ENCODE results near the gene SPIRE2. TPM values are rescaled to one million over a fixed set of nuclear protein-coding genes. Genes with fewer than 3 reads are reported as not detected.

Gene SPIRE2, protein sequence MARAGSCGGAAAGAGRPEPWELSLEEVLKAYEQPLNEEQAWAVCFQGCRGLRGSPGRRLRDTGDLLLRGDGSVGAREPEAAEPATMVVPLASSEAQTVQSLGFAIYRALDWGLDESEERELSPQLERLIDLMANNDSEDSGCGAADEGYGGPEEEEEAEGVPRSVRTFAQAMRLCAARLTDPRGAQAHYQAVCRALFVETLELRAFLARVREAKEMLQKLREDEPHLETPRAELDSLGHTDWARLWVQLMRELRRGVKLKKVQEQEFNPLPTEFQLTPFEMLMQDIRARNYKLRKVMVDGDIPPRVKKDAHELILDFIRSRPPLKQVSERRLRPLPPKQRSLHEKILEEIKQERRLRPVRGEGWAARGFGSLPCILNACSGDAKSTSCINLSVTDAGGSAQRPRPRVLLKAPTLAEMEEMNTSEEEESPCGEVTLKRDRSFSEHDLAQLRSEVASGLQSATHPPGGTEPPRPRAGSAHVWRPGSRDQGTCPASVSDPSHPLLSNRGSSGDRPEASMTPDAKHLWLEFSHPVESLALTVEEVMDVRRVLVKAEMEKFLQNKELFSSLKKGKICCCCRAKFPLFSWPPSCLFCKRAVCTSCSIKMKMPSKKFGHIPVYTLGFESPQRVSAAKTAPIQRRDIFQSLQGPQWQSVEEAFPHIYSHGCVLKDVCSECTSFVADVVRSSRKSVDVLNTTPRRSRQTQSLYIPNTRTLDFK
- total RNA-seq (2022; extraction: Qiagen RNA extraction): 4.1 to 7.7 TPM (median 7.4 TPM) in 5 replicates

DNA sequence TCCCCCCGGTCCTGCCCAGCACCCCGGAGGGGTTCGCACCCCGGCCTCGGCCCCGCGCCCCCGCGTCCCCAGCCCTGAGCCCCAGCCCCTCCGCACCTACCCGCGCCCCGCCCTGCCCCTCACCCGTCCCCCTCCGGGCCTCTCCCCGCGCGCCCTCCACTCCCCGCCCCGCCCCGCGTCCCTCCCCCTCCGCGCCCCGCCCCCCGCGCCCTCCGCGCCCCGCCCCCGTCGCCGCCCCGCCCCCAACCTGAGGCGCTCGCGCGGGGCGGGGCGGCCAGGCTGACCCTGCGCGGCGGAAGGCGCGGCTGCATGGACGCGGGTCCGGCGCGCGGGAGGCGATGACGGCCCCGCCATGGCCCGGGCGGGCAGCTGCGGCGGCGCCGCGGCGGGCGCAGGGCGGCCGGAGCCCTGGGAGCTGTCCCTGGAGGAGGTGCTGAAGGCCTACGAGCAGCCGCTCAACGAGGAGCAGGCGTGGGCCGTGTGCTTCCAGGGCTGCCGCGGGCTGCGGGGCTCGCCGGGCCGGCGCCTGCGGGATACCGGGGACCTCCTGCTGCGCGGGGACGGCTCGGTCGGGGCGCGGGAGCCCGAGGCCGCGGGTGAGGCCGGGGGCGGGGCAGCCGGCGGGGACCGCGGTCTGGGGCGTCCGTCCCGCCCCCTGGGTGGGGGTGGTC, at the start of gene SPIRE2:
TSS of gene SPIRE2 (plus strand) at position 277 of the 671 bp plus-strand sequence. CDS start at position 353, 76 bp downstream.

DNA sequence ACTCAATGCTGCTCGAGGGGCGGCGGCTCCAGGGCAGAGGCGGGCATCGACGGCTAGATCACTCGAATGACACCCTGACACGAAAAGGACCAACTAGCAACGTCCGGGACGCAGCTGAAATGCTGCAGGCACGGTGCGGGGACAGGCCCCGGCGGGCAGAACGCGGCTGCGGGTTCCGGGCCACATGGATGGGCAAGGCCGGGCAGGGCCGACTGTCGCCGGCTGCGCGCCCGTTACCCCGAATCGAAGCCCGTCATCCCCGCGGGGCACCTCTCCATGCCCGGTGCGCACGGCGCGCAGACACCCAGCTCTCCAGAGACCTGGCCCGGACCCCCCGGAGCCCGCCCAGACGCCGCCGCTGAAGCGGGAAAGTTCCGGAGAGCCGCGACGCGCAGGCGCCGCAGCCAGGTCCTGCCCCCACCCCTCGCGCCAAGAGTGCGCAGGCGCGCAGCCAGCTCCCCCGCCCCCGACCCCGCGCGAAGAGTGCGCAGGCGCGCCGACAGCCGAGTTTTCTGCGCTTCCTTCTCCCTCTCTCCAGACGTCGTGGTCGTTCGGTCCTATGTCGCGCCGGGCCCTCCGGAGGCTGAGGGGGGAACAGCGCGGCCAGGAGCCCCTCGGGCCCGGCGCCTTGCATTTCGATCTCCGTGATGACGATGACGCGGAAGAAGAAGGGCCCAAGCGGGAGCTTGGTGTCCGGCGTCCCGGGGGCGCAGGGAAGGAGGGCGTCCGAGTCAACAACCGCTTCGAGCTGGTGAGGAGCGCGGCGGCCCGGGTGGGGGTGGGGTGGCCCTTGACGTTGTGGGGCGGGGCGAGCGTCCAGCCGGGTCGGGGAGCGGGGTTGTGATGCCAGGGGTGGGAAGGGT, 45.1 kb downstream of the SPIRE2 start, which contains the start of gene TCF25:
TSS of gene TCF25 (plus strand) at position 484 of the 863 bp plus-strand sequence. CDS start at position 560, 76 bp downstream.

DNA sequence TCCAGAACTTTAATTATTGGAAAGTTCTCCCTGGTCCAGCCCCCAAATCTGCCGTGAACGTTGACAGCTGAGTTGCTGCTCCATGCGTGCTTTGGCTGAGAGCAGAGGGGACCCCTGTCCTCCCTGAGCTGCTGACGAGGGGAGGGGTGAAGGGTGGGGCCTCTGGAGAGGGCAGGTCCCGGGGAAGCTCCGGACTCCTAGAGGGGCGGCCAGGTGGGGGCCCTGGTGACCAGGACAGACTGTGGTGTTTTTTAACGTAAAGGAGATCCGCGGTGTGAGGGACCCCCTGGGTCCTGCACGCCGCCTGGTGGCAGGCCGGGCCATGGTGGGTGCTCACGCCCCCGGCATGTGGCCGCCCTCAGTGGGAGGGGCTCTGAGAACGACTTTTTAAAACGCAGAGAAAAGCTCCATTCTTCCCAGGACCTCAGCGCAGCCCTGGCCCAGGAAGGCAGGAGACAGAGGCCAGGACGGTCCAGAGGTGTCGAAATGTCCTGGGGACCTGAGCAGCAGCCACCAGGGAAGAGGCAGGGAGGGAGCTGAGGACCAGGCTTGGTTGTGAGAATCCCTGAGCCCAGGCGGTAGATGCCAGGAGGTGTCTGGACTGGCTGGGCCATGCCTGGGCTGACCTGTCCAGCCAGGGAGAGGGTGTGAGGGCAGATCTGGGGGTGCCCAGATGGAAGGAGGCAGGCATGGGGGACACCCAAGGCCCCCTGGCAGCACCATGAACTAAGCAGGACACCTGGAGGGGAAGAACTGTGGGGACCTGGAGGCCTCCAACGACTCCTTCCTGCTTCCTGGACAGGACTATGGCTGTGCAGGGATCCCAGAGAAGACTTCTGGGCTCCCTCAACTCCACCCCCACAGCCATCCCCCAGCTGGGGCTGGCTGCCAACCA, 90.4 kb downstream of the SPIRE2 start, which contains the start of gene MC1R:
TSS of gene MC1R (plus strand) at position 410 of the 895 bp plus-strand sequence. CDS start at position 807, 397 bp downstream.

Other genes starting within 250 kb of the SPIRE2 start
- 0.79 to 1.6 TPM (median 1.4 TPM) in 5 replicates for gene DPEP1, start 214.8 kb upstream of the SPIRE2 start, total RNA-seq (2022; extraction: Qiagen RNA extraction)
- 83.6 to 97.9 TPM (median 94.7 TPM) in 5 replicates for gene CHMP1A, start 170.8 kb upstream of the SPIRE2 start, total RNA-seq (2022; extraction: Qiagen RNA extraction)
- gene SPATA33, start 170.6 kb upstream of the SPIRE2 start, total RNA-seq (2022; extraction: Qiagen RNA extraction): 14.0 to 17.3 TPM (median 16.6 TPM) in 5 replicates
- 22.1 to 36.2 TPM (median 33.9 TPM) in 5 replicates for gene CDK10, start 141.8 kb upstream of the SPIRE2 start, total RNA-seq (2022; extraction: Qiagen RNA extraction)
- gene SPATA2L, start 126.8 kb upstream of the SPIRE2 start, total RNA-seq (2022; extraction: Qiagen RNA extraction): 9.5 to 11.6 TPM (median 10.2 TPM) in 5 replicates
- gene VPS9D1, start 107.6 kb upstream of the SPIRE2 start, total RNA-seq (2022; extraction: Qiagen RNA extraction): 3.6 to 5.6 TPM (median 4.5 TPM) in 5 replicates
- gene ZNF276, start 106.9 kb upstream of the SPIRE2 start, total RNA-seq (2022; extraction: Qiagen RNA extraction): 12.5 to 19.7 TPM (median 19.2 TPM) in 5 replicates
- gene FANCA, start 11.8 kb upstream of the SPIRE2 start, total RNA-seq (2022; extraction: Qiagen RNA extraction): 20.8 to 36.4 TPM (median 30.7 TPM) in 5 replicates
- 49.6 to 74.3 TPM (median 72.1 TPM) in 5 replicates for gene TCF25, start 45.1 kb downstream of the SPIRE2 start, total RNA-seq (2022; extraction: Qiagen RNA extraction)
- 3.9 to 6.7 TPM (median 6.2 TPM) in 5 replicates for gene MC1R, start 90.4 kb downstream of the SPIRE2 start, total RNA-seq (2022; extraction: Qiagen RNA extraction)
- gene TUBB3, start 94.9 kb downstream of the SPIRE2 start, total RNA-seq (2022; extraction: Qiagen RNA extraction): 176 to 259 TPM (median 242 TPM) in 5 replicates
- 89.4 to 105 TPM (median 99.6 TPM) in 5 replicates for gene DEF8, start 120.3 kb downstream of the SPIRE2 start, total RNA-seq (2022; extraction: Qiagen RNA extraction)
- 43.4 to 61.0 TPM (median 59.3 TPM) in 5 replicates for gene DBNDD1, start 191.0 kb downstream of the SPIRE2 start, total RNA-seq (2022; extraction: Qiagen RNA extraction)
- gene PRDM7, start 248.9 kb downstream of the SPIRE2 start, total RNA-seq (2022; extraction: Qiagen RNA extraction): not detected in 5 replicates

All from A549 treated with dexamethasone at 1 μM for 4 hours (cell line).